Bone marrow (tissue), 2 donors: ENCODE data around the gene EXOC1L.

ENCODE experiments used
- DNase-seq, 2 donors: peaks; one replicate each; lab custom pipeline; 2025; lab: John Stamatoyannopoulos, UW

Gene EXOC1L

GRCh38 chr4:55884093-55884850 lies 64.7 kb downstream of the EXOC1L start:
- no peak for DNase-seq

GRCh38 chr4:55884851-55885219 lies 65.2 kb downstream of the EXOC1L start:
- no peak for DNase-seq
